NCI-H526 (cell line): ENCODE measurements around the gene ELL.

Source experiments
- DNase-seq, 2 experiments: peaks; one replicate each; lab custom pipeline; 2025; lab: John Stamatoyannopoulos, UW

ELL gene

GRCh38 chr19:18504886-18505610, 16.8 kb downstream of the ELL start:
- no peak for DNase-seq

- DNase-seq, result peak in 1 of 2 experiments; percentile 39
These were observed 17.6 kb downstream of the ELL start for GRCh38 chr19:18503971-18504885.

- DNase-seq, result no peak
These were observed 18.4 kb downstream of the ELL start for GRCh38 chr19:18503337-18503970.

- no peak for DNase-seq
These were observed 19.1 kb downstream of the ELL start for GRCh38 chr19:18502638-18503294.

- DNase-seq, result no peak
These were observed 19.6 kb downstream of the ELL start for GRCh38 chr19:18502246-18502637.

GRCh38 chr19:18501832-18502231, 20.0 kb downstream of the ELL start:
- DNase-seq, result no peak

- no peak for DNase-seq
These were observed 20.5 kb downstream of the ELL start for GRCh38 chr19:18501351-18501750.

GRCh38 chr19:18500799-18501198, 21.1 kb downstream of the ELL start:
- no peak for DNase-seq

GRCh38 chr19:18500376-18500775, 21.5 kb downstream of the ELL start:
- no peak for DNase-seq

- DNase-seq, result no peak
These were observed 22.7 kb downstream of the ELL start for GRCh38 chr19:18499055-18499775.

- no peak for DNase-seq
These were observed 25.0 kb downstream of the ELL start for GRCh38 chr19:18496980-18497256.

- no peak for DNase-seq
These were observed 25.5 kb downstream of the ELL start for GRCh38 chr19:18496167-18496979.

- no peak for DNase-seq
These were observed 26.5 kb downstream of the ELL start for GRCh38 chr19:18495204-18495911.

GRCh38 chr19:18494267-18494607, 27.6 kb downstream of the ELL start:
- DNase-seq, result no peak

- DNase-seq, result no peak
These were observed 28.2 kb downstream of the ELL start for GRCh38 chr19:18493440-18494266.

GRCh38 chr19:18491995-18492953, 29.6 kb downstream of the ELL start:
- no peak for DNase-seq

GRCh38 chr19:18490728-18491127, 31.1 kb downstream of the ELL start:
- DNase-seq, result no peak

GRCh38 chr19:18489627-18490184, 32.2 kb downstream of the ELL start:
- no peak for DNase-seq
